Measurements from ENCODE around the gene ZFAND2B.

DNA sequence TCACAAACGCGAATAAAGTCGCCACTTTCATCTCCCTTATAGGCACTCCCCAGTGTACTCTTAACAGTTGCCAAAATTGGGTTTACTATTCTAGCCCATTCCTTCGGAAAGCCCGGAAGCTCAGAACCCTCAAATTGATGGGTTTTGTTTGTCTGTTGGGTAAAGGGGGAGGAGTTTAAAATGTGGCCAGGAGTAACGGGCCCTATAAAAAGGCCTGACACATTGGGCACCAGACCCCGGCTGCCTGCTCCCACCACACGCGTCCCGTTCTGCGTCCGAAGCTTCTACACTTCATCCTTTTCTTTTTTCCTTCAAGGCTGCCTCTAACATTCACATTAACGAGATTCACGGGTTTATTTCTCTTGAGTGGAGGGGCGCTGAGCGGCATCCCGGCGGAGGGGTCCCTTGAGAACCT, 46.8 kb upstream of the ZFAND2B start:
- TF ChIP-seq, protein P1, sequence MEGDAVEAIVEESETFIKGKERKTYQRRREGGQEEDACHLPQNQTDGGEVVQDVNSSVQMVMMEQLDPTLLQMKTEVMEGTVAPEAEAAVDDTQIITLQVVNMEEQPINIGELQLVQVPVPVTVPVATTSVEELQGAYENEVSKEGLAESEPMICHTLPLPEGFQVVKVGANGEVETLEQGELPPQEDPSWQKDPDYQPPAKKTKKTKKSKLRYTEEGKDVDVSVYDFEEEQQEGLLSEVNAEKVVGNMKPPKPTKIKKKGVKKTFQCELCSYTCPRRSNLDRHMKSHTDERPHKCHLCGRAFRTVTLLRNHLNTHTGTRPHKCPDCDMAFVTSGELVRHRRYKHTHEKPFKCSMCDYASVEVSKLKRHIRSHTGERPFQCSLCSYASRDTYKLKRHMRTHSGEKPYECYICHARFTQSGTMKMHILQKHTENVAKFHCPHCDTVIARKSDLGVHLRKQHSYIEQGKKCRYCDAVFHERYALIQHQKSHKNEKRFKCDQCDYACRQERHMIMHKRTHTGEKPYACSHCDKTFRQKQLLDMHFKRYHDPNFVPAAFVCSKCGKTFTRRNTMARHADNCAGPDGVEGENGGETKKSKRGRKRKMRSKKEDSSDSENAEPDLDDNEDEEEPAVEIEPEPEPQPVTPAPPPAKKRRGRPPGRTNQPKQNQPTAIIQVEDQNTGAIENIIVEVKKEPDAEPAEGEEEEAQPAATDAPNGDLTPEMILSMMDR (IDR thresholded peaks at IDR 0.05) = no peak
- TF ChIP-seq POLR2A (IDR thresholded peaks at IDR 0.05) = no peak
